IPS-18a (cell line): ENCODE measurements around the gene FAM228B.
"Not testable (repeated sequence)": the region's sequence is repeated elsewhere in the genome, so short reads cannot be mapped to it uniquely, and the experiment has no call there.

Experiments used
- H3K27ac ChIP-seq: one replicate; pipeline ENCODE4 v1.5.1; 2013; ENCODE audit warnings: low read length
- H3K27me3 ChIP-seq: one replicate; pipeline ENCODE4 v1.6.1; 2013; ENCODE audit warnings: mild to moderate bottlenecking, low read length; ENCODE audit not compliant: control insufficient read depth, insufficient read depth
- H3K36me3 ChIP-seq: one replicate; pipeline ENCODE4 v1.6.1; 2013; ENCODE audit warnings: low read depth, low read length; ENCODE audit not compliant: control insufficient read depth
- H3K4me1 ChIP-seq: one replicate; pipeline ENCODE4 v1.6.1; 2013; ENCODE audit warnings: low read depth, low read length; ENCODE audit not compliant: control insufficient read depth
- H3K4me3 ChIP-seq: one replicate; pipeline ENCODE4 v1.5.1; 2013; ENCODE audit warnings: low read length
- H3K9ac ChIP-seq: one replicate; pipeline ENCODE4 v1.6.1; 2013; ENCODE audit warnings: mild to moderate bottlenecking, low read length, moderate library complexity
- H3K9me3 ChIP-seq: one replicate; pipeline ENCODE4 v1.6.1; 2013; ENCODE audit warnings: low read depth, low read length; ENCODE audit not compliant: control insufficient read depth

Gene FAM228B

DNA sequence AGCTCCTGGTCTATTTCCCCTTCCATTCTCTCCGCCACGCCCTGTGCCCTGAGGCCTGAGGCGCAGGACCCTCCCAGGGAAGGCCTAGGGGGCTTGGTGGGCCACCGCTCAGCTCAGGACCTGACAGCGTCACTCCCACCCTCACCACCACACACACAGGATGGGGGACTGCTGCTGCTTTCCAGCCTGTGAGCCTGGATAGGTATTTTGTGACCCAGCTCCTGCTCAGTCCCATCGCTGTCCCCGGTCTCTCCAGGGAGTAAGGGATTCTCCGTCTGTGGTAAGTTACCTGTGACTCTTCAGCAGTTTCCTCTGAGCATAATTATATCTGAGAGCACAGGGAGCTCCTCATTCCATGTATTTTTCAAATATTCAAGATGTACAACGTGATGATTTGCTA is 67.9 kb downstream of the FAM228B start:
- no peak overlapping the region for H3K9ac ChIP-seq
- H3K4me3 ChIP-seq: no peak overlapping the region
- no peaks in the 10 kb centered on the region for H3K36me3 ChIP-seq
- no peaks in the 10 kb centered on the region for H3K27me3 ChIP-seq
- no peaks in the 10 kb centered on the region for H3K4me1 ChIP-seq
- H3K27ac ChIP-seq: no peak overlapping the region
- no peaks in the 10 kb centered on the region for H3K9me3 ChIP-seq

DNA sequence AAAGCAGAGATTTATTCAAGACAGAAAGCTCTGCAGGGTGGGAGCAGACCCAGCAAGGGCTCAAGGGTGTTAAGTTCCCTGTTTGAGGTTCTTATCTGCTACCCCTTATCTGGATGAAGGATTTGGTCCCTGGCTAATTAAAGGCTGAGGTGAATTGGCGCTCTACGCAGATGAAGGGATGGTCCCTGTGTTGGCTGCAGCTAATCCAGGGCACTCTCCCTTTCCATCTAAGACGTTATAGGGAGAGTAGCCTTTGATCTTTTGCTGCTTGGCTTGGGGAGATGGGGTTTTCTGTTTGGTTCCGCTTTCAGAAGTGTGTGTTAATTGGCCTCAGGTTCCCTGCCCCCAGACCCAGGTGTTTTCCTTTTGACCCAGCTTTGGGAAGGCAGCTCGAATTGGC is 68.6 kb downstream of the FAM228B start:
- Histone ChIP-seq H3K9ac (no peak overlapping the region), H3K27ac (no peak overlapping the region), H3K4me1 (no peaks in the 10 kb centered on the region), H3K4me3 (no peak overlapping the region), H3K27me3 (no peaks in the 10 kb centered on the region), H3K36me3 (no peaks in the 10 kb centered on the region), H3K9me3 (no peaks in the 10 kb centered on the region)

DNA sequence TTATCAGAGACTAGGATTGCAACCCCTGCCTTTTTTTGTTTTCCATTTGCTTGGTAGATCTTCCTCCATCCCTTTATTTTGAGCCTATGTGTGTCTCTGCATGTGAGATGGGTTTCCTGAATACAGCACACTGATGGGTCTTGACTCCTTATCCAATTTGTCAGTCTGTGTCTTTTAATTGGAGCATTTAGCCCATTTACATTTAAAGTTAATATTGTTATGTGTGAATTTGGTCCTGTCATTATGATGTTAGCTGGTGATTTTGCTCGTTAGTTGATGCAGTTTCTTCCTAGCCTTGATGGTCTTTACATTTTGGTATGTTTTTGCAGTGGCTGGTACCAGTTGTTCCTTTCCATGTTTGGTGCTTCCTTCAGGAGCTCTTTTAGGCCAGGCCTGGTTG is 73.9 kb downstream of the FAM228B start:
- not testable (repeated sequence) for H3K9me3 ChIP-seq, H3K4me3 ChIP-seq, H3K9ac ChIP-seq, H3K27ac ChIP-seq, H3K27me3 ChIP-seq, H3K36me3 ChIP-seq, H3K4me1 ChIP-seq

DNA sequence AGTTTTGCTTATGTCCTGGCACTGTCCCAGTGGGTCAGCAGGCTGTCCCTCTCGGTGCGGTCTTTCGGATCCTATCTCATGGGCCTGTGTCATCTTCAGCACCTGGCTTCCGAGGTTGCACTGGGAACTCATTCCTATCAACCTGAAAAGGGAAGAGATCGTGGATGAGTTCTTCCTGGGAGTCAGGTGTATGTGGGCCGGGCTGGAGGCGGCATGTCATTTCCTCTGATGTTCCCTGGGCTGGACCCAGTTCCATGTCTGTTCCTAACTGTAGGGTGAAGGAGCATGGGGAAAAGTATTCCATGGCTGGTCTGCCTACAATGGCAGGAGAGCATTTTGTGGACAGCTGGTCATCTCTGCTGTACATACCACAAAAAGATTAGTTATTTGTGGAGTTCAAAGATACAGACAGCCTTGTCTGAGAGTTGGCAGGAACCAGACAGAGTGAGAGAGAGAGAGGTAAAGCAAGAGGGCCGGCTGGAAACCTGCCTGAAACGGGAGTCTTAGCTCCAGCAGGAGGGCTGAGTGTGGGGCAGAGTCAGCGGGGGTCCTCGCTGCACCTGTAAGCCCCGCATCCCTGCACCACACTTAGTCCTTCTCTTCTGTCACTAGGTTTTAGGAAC is 76.8 kb downstream of the FAM228B start:
- no peaks in the 10 kb centered on the region for H3K4me1 ChIP-seq
- H3K9me3 ChIP-seq: no peaks in the 10 kb centered on the region
- no peaks in the 10 kb centered on the region for H3K36me3 ChIP-seq
- H3K9ac ChIP-seq: no peak overlapping the region
- no peaks in the 10 kb centered on the region for H3K27me3 ChIP-seq
- no peak overlapping the region for H3K4me3 ChIP-seq
- no peak overlapping the region for H3K27ac ChIP-seq

DNA sequence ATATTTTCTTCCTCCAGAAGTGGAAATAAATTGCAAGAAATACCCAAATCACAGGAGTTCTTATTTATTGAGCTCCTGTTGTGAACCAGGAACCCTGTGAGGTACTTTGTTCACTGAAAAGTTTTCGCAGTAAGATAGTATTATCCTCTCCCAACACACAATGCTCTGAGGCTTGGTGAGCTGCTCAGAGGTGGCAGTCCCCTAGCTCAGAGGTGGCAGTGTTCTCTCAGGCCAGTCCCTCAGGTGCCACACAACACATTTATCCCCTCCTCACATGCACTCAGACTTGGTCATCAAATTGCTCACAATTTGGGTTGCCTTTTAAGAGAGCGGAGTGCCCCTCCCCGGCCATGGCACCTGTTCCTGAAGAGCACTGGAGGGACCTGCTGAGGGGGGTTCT is 77.5 kb downstream of the FAM228B start:
- no peaks in the 10 kb centered on the region for H3K9me3 ChIP-seq
- H3K36me3 ChIP-seq: no peaks in the 10 kb centered on the region
- H3K9ac ChIP-seq: no peak overlapping the region
- no peaks in the 10 kb centered on the region for H3K27me3 ChIP-seq
- no peak overlapping the region for H3K4me3 ChIP-seq
- no peaks in the 10 kb centered on the region for H3K4me1 ChIP-seq
- H3K27ac ChIP-seq: no peak overlapping the region

DNA sequence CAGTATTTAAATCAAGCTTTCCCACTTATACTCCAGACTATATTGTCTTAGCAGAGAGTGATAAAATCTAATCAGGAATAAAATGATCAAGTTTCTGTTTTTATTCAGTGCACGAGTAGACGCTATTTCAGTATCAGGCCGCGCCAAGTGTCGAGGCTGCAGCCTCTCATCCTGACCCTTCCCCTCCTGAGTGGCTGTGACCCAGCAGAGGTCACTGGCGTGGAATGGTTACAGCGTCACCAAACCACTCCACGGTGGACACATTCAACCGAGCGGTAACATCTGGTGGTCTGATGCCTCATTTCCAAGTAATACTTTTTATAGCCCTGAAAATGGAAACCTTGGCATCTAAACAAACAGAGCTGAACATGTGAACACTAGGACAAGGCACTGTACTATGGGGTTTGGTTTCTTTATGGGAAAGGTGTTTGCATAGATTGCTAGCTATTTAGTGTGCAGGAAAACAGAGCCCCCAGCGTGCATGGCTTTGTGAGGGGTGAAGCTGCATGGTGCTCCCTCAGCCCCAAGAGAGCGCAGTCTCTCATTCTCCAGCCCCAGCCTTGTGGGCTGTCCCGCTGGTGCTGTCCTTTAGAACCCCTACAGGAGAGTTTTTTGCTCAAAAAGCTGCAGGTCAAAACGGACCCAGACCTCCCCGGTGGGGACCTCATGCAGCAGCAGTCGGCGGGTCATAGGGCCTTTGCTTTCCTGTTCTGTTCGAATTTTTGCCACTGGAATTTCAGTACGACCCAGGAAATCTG is 79.9 kb downstream of the FAM228B start:
- Histone ChIP-seq H3K4me3 (no peak overlapping the region), H3K27ac (no peak overlapping the region), H3K36me3 (no peaks in the 10 kb centered on the region), H3K9ac (no peak overlapping the region), H3K9me3 (no peaks in the 10 kb centered on the region), H3K4me1 (no peaks in the 10 kb centered on the region), H3K27me3 (no peaks in the 10 kb centered on the region)

DNA sequence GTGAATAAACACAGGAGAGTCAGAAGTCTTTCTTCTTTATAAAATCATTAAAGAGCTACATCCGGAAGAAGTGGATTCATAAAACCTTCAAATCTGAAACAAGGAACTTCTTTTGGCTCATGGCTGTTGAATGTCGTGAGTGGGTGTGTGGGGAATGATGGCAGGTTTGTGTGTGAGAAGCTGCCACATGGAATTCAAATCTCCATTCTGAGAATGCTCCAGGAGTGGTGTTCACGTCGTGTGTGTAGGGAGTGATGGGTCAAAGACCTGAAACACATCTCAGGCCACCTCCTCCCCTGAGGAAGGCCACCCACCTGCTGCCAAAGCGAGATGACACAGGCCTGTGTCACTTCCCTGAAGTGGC is 80.5 kb downstream of the FAM228B start:
- Histone ChIP-seq H3K4me3 (no peak overlapping the region), H3K36me3 (no peaks in the 10 kb centered on the region), H3K27ac (no peak overlapping the region), H3K27me3 (no peaks in the 10 kb centered on the region), H3K9ac (no peak overlapping the region), H3K4me1 (no peaks in the 10 kb centered on the region), H3K9me3 (no peaks in the 10 kb centered on the region)

DNA sequence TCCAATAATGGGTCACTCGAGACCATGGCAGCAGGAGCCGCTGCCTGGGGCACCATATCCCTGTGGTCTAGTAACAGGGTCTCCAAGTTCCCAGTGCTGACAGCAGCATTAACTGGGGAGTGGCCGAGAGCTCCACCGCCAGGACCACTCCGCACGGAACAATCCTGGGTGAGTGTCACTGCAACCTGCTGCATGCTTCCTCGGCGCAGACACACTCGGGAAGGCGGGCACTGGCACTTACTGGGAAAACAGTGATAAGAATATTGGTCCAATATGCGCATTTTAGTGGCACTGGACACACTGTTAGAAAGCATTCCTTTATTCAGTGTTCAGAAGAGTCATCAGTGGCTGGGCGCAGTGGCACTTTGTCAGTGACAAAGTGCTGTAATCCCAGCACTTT is 81.2 kb downstream of the FAM228B start:
- Histone ChIP-seq H3K9ac (no peak overlapping the region), H3K36me3 (no peaks in the 10 kb centered on the region), H3K27me3 (no peaks in the 10 kb centered on the region), H3K4me3 (no peak overlapping the region), H3K4me1 (no peaks in the 10 kb centered on the region), H3K27ac (no peak overlapping the region), H3K9me3 (no peaks in the 10 kb centered on the region)

DNA sequence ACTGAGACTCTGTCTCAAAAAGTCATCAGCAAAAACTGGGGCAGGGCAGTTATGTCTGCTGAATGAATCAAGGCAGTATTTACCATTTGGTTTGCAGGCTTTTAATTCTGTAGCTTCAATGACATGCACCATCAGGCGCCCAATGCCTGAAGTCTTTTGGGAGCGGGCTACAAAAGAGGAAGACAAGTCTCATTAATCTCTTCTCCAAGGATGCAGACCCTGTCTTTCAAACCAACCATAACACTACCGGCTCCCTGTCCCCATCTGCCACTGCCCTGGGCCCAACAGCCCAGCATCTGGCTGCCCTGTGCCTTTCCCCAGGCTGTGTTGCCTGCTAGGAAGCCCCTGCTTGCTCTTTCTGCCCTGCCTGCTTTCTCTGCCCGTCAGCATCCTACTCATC is 81.9 kb downstream of the FAM228B start:
- no peak overlapping the region for H3K9ac ChIP-seq
- no peak overlapping the region for H3K27ac ChIP-seq

DNA sequence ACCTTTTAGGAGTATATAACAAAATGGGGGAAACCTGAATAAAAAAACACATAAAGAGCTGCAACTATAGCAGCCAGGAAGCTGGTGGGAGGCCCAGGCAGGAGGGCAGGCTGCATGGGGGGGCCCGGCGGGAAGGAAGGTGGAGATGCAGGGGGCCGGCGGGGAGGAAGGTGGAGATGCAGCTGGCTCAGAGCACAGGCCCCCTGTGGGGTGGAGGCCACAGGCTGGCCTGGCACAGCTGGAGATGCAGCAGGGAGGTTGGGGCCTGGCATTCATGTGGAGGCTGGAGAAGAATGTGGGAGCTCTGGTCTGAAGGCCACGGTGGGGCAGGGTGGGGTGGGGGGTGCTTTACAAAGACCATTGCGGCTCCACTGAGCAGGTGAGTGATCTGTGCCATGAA is 83.0 kb downstream of the FAM228B start:
- Histone ChIP-seq H3K9ac (no peak overlapping the region), H3K27ac (no peak overlapping the region), H3K9me3 (no peaks in the 10 kb centered on the region), H3K27me3 (no peaks in the 10 kb centered on the region), H3K4me3 (no peak overlapping the region), H3K4me1 (no peaks in the 10 kb centered on the region), H3K36me3 (no peaks in the 10 kb centered on the region)

More for the DNA sequence above, 81.9 kb downstream of the FAM228B start:
- H3K4me1 ChIP-seq: no peaks in the 10 kb centered on the region
- no peaks in the 10 kb centered on the region for H3K36me3 ChIP-seq
- no peaks in the 10 kb centered on the region for H3K27me3 ChIP-seq
- H3K4me3 ChIP-seq: no peak overlapping the region
- H3K9me3 ChIP-seq: no peaks in the 10 kb centered on the region

DNA sequence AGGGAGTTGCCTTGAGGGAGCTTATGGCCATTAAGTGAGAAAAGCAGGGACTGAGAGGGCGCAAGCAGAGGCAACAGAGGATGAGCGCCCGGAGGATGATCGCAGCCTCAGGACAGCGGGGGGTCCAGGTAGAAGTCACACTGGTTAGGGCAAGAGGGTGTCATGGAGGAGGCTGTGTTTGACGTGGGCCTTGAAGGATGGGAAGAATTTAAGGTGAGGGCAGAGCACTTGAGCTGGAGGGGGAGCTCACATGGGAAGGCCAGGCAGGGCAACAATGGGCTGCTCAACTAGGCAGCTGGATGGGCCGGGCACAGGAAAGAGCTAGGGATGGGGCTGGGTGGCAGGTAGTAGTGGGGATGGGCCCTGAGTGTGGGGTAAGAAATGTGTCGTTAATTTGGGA is 83.4 kb downstream of the FAM228B start:
- Histone ChIP-seq H3K9me3 (no peaks in the 10 kb centered on the region), H3K4me1 (no peaks in the 10 kb centered on the region), H3K9ac (no peak overlapping the region), H3K27ac (no peak overlapping the region), H3K36me3 (no peaks in the 10 kb centered on the region), H3K27me3 (no peaks in the 10 kb centered on the region), H3K4me3 (no peak overlapping the region)

DNA sequence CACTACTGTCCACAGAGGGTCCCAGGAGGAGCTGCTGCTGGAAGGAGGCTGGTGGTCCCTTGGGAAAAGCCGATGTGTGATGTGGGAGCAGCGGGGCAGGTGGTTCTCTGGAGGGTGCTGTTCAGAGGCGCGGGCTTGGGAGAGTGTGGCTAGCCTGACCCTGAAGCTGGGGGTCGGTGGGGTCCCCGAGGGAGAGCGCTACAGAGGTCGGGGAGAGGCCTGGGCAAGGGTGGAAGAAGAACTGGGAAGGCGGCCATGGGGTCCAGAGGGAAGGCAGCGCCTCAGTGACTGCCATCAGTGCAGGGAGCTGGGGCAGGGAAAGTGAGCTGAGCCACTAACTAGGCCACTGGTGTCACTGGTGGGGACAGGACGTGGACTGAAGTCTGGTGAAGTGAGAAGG is 84.1 kb downstream of the FAM228B start:
- no peak overlapping the region for H3K27ac ChIP-seq
- H3K9ac ChIP-seq: no peak overlapping the region
- H3K4me3 ChIP-seq: no peak overlapping the region
- no peaks in the 10 kb centered on the region for H3K9me3 ChIP-seq
- no peaks in the 10 kb centered on the region for H3K27me3 ChIP-seq
- no peaks in the 10 kb centered on the region for H3K36me3 ChIP-seq
- H3K4me1 ChIP-seq: no peaks in the 10 kb centered on the region
